ENCODE measurements around the gene ASPG. TPM values are rescaled to one million over a fixed set of nuclear protein-coding genes. Genes with fewer than 3 reads are reported as not detected.

The ASPG gene
- not detected in 2 replicates for total RNA-seq

DNA sequence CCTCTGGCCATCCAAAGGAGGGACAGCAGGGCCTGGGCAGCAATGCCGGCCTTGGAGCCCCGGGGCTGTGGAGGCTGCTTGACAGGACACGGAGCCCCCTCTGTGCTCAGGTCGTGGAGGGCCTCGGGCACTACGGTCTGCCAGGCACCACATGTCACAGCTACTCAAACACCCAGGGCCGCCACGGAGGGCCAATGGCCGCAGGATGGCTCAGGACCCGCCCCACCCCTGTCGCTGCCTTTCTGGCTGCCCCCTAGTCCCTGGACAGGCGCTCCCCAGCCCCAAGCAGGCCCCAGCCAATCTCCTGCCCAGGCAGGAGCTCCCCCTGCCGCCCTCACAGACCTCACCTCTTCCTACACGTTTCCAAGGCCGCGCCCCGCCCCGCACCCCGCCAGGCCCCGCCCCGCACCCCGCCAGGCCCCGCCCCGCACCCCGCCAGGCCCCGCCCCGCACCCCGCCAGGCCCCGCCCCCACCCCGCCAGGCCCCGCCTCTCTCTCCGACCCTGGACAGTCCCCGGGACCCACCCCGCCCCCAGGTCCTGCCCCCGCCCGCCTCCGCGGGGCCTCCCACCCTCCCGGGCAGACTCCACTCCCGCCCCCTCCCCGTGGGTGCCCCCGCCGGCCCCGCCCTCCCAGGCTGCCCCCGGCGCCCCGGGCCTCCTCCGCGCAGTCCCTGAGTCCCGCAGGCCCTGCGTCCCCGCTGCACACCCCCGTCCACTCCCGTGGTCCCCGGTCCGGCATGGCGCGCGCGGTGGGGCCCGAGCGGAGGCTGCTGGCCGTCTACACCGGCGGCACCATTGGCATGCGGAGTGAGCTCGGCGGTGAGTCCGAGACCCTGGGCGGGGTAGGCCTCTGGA is at the start of gene ASPG:
ASPG (plus strand) TSS at position 669 of the 857 bp plus-strand sequence; CDS start at position 740, 71 bp downstream.

DNA sequence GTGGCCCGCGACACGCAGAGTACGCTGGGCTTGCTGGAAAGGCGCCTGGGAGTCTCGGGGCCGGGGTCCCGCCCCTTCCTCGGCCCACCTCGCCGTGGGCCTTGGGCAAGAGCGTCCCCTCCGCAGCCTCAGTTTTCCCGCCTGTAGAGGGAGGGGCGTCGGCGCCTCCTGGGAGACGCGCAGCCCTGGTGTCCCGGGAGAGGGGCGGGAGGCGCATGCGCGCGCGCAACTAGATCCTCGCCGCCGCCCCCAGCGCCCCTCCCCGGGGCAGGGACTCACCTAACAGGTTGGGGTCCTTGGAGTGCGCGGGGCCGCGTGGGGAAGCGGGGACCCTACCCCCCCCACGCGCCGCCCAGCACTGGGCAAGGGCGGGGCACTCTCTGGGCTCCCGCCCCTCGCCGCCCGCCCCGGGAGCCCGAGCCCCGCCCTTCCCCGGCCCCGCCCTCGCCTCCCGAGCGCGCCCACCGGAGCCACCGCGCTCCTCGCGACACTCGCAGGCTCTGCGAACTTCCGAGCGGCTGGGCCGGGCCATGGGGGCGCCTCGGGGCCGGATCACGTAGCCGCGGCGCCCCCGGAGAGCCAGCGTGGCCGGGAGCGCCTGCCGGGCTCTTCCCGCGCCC is 52.7 kb downstream of the ASPG start, which contains the start of gene KIF26A:
KIF26A (plus strand) TSS at position 490 of the 620 bp plus-strand sequence. CDS start 136 bp downstream, outside the sequence.

Other genes with a start within 250 kb of the ASPG start
- 1.8 and 2.2 TPM in 2 replicates for gene PPP1R13B, start 238.1 kb upstream of the ASPG start, total RNA-seq
- gene TDRD9, start 157.2 kb upstream of the ASPG start, total RNA-seq: 0.47 and 1.6 TPM in 2 replicates
- not detected in 2 replicates for gene RD3L, start 143.2 kb upstream of the ASPG start, total RNA-seq
- gene KIF26A, start 52.9 kb downstream of the ASPG start, total RNA-seq: under 0.01 TPM in 1 of 2 replicates, not detected in the other

All from bronchial smooth muscle cell (primary cell).